HepG2 (cell line): Measurements from ENCODE around the gene PMEL. TPM values are rescaled to one million over a fixed set of nuclear protein-coding genes. Genes with fewer than 3 reads are reported as not detected.

Experiments used
- ATF2 ChIP-seq: sonication (generic); formaldehyde crosslinking; IDR thresholded peaks from 2 replicates; pipeline ENCODE4 v1.4.0; 2020; ENCODE audit warnings: missing genetic modification reagents
- CEBPZ ChIP-seq: IDR thresholded peaks from 2 replicates; pipeline ENCODE4 v1.6.1; 2012; ENCODE audit warnings: low read length, improper control_type of control experiment
- MEF2D ChIP-seq: sonication (generic); formaldehyde crosslinking; IDR thresholded peaks from 2 replicates; pipeline ENCODE4 v1.5.1; 2020; ENCODE audit warnings: mild to moderate bottlenecking, missing genetic modification reagents
- MEIS1 ChIP-seq: sonication (generic); formaldehyde crosslinking; IDR thresholded peaks from 2 replicates; pipeline ENCODE4 v1.9.0; 2021; ENCODE audit warnings: mild to moderate bottlenecking, missing genetic modification reagents, moderate library complexity, borderline replicate concordance
- PAX8 ChIP-seq: sonication (generic); formaldehyde crosslinking; IDR thresholded peaks from 2 replicates; pipeline ENCODE4 v1.8.0; 2022; ENCODE audit warnings: mild to moderate bottlenecking, missing genetic modification reagents, borderline replicate concordance
- POLR2AphosphoS5 ChIP-seq: IDR thresholded peaks from 2 replicates; pipeline ENCODE4 v1.6.1; 2012; ENCODE audit warnings: low read depth, low read length
- RNF2 ChIP-seq: fragments of 450-650 bp; conservative IDR thresholded peaks from 2 replicates; pipeline ENCODE4 v1.6.1; 2016; ENCODE audit warnings: low read depth
- RXRA ChIP-seq: sonication (generic); formaldehyde crosslinking; IDR thresholded peaks from 2 replicates; pipeline ENCODE4 v1.5.1; 2020; ENCODE audit warnings: missing genetic modification reagents
- TP53 ChIP-seq: sonication (generic); formaldehyde crosslinking; conservative IDR thresholded peaks from 2 replicates; pipeline ENCODE4 v1.4.0; 2020; ENCODE audit warnings: missing genetic modification reagents
- YY1 ChIP-seq: IDR thresholded peaks from 2 replicates; pipeline ENCODE4 v1.6.1; 2011; ENCODE audit warnings: low read length, low read depth, moderate library complexity, mild to moderate bottlenecking; ENCODE audit not compliant: insufficient read depth, insufficient replicate concordance
- ZNF431 ChIP-seq: sonication (generic); formaldehyde crosslinking; IDR thresholded peaks from 2 replicates; pipeline ENCODE4 v1.9.0; 2022; ENCODE audit warnings: missing genetic modification reagents, low read depth, mild to moderate bottlenecking, borderline replicate concordance
- ZNF468 ChIP-seq: sonication (generic); formaldehyde crosslinking; IDR thresholded peaks from 2 replicates; pipeline ENCODE4 v1.8.0; 2022; ENCODE audit warnings: mild to moderate bottlenecking, moderate library complexity, missing genetic modification reagents
- ZNF543 ChIP-seq: sonication (generic); formaldehyde crosslinking; IDR thresholded peaks from 2 replicates; pipeline ENCODE4 v1.4.0; 2020; ENCODE audit warnings: mild to moderate bottlenecking, missing genetic modification reagents
- polyA plus RNA-seq, 8 experiments: library from polyadenylated mRNA; depleted of rRNA in 3 of 8; stranded (reverse) in 7 of 8; unstranded in 1 of 8; fragments of >200 nt; fragmentation: Illumina TruSeq in 4 of 8; extraction: Trizol in 4 of 8; gene quantifications; 2 replicates each; pipeline versions ENCODE4 v1.2.1 to v1.2.3, GENCODE V29; 2011 to 2016; ENCODE audit warnings: low read depth in 4 of 8, missing spikeins in 1 of 8, mixed read lengths in 1 of 8; ENCODE audit not compliant: insufficient read depth in 1 of 8
- total RNA-seq, 5 experiments: library from RNA; depleted of rRNA; stranded (reverse); fragments of >200 nt; fragmentation: Illumina TruSeq; extraction: Trizol; gene quantifications; 2 replicates each; pipeline ENCODE4 v1.2.3, GENCODE V29; 2016; ENCODE audit warnings: low read depth in 1 of 5
- TF ChIP-seq, protein P1 (sequence below): sonication (generic); formaldehyde crosslinking; IDR thresholded peaks from 2 replicates; pipeline ENCODE4 v1.5.1; 2020; ENCODE audit warnings: missing genetic modification reagents, mild to moderate bottlenecking, borderline replicate concordance
- TF ChIP-seq, protein P2 (sequence below): sonication (generic); formaldehyde crosslinking; IDR thresholded peaks from 2 replicates; pipeline ENCODE4; 2020; ENCODE audit warnings: missing genetic modification reagents, mild to moderate bottlenecking, borderline replicate concordance
- TF ChIP-seq, protein P3 (sequence below): sonication (generic); formaldehyde crosslinking; conservative IDR thresholded peaks from 2 replicates; pipeline ENCODE4 v1.8.1; 2023; ENCODE audit warnings: missing genetic modification reagents

Gene PMEL
- total and polyA plus RNA-seq, 2 of the 13 experiments (the other 11 are each of a cell fraction or from before 2014, with no cell fraction given), result 0.49 to 3.3 TPM

DNA sequence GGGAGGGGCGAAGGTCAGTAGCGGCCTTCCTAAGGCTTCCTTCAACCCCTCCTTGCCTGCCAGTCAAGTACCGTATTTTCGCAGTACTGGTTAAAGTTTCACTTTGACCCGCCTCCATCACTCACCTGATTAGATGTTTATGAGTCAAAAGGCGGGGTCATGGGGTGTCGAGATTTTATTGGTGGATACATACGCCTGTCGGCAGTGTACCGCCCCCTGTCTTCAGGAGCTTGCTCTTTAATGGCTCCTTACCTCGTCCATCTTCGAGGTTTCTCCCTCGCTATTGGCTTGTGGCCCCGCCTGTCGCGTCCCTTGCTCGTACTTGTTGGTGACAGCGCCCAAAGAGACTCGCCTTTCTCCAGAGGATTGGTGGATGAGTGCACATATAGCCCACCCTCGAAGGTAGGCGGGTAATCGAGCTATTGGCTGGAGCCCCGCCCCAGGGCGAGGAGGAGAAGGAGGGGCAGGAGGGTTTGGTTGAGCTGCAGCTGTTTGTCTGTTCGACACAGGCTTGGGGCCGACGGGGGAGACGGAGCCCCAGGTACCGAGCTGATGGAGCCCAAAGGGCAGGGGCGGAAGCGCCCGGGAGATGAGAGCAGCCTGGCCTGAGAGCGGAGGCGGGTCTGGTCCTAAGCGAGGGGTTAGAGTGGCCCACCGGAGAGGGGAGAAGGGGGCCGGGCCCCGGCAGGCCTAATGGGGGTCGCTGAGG, 7.9 kb upstream of the PMEL start, which contains the start of gene RAB5B (continued):
- TF ChIP-seq ATF2 (CRISPR knock-in tag), result peak; percentile 73
- TF ChIP-seq, protein P1, sequence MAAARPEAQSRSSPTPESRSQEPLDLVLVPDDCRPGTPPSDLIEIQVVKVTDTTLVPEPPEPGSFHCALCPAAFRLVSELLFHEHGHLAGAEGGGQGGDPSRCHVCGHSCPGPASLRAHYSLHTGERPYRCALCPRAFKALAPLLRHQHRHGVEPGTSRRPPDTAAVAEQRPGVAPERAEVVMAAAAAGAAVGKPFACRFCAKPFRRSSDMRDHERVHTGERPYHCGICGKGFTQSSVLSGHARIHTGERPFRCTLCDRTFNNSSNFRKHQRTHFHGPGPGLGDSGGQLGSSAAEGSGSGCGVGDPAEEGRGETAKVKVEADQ, result peak; percentile 68; the same call in 1 of the 2 replicates
- TF ChIP-seq MEIS1 (CRISPR knock-in tag), result no peak
- TF ChIP-seq, protein P2, sequence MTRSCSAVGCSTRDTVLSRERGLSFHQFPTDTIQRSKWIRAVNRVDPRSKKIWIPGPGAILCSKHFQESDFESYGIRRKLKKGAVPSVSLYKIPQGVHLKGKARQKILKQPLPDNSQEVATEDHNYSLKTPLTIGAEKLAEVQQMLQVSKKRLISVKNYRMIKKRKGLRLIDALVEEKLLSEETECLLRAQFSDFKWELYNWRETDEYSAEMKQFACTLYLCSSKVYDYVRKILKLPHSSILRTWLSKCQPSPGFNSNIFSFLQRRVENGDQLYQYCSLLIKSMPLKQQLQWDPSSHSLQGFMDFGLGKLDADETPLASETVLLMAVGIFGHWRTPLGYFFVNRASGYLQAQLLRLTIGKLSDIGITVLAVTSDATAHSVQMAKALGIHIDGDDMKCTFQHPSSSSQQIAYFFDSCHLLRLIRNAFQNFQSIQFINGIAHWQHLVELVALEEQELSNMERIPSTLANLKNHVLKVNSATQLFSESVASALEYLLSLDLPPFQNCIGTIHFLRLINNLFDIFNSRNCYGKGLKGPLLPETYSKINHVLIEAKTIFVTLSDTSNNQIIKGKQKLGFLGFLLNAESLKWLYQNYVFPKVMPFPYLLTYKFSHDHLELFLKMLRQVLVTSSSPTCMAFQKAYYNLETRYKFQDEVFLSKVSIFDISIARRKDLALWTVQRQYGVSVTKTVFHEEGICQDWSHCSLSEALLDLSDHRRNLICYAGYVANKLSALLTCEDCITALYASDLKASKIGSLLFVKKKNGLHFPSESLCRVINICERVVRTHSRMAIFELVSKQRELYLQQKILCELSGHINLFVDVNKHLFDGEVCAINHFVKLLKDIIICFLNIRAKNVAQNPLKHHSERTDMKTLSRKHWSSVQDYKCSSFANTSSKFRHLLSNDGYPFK (CRISPR knock-in tag), result peak; percentile 82
- peak; percentile 87 for TF ChIP-seq POLR2AphosphoS5
- TF ChIP-seq CEBPZ, result peak; percentile 99
- peak; percentile 48 for TF ChIP-seq YY1
- TF ChIP-seq RXRA (CRISPR knock-in tag), result peak; percentile 27; the same call in 1 of the 2 replicates
- no peak for TF ChIP-seq ZNF468 (CRISPR knock-in tag)
- no peak for TF ChIP-seq TP53 (CRISPR knock-in tag)
- TF ChIP-seq ZNF543, result peak; percentile 66; the same call in 1 of the 2 replicates
- TF ChIP-seq ZNF431 (CRISPR knock-in tag), result 0 out of 2 replicates have a peak, but pooled peaks have one; percentile 72
- TF ChIP-seq MEF2D (CRISPR knock-in tag), result peak; percentile 53
- TF ChIP-seq, protein P3, sequence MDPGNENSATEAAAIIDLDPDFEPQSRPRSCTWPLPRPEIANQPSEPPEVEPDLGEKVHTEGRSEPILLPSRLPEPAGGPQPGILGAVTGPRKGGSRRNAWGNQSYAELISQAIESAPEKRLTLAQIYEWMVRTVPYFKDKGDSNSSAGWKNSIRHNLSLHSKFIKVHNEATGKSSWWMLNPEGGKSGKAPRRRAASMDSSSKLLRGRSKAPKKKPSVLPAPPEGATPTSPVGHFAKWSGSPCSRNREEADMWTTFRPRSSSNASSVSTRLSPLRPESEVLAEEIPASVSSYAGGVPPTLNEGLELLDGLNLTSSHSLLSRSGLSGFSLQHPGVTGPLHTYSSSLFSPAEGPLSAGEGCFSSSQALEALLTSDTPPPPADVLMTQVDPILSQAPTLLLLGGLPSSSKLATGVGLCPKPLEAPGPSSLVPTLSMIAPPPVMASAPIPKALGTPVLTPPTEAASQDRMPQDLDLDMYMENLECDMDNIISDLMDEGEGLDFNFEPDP (CRISPR knock-in tag), result no peak
- TF ChIP-seq PAX8, result no peak
- no peak for TF ChIP-seq RNF2
